Measurements from ENCODE around the gene VPS16. TPM values are rescaled to one million over a fixed set of nuclear protein-coding genes. Genes with fewer than 3 reads are reported as not detected.

Gene VPS16
- total RNA-seq, 1 experiment from 2014 or later, result 38.1 TPM

GRCh38 chr20:2880650-2881049, 40.1 kb downstream of the VPS16 start:
- BruUV-seq (replicated peaks), result no TSS peak
- Histone ChIP-seq H3K9me2 (ENCODE audit: insufficient read depth) (no peaks in the 10 kb centered on the region), H3K79me2 (ENCODE audit: insufficient read depth, low read length) (peaks cover 90% of the 10 kb centered on the region), H3K27ac (ENCODE audit: low read depth, low read length) (no peak overlapping the region), H3K9me3 (ENCODE audit: control insufficient read depth in 1 of 2, insufficient read depth in 1 of 2, low read depth in 1 of 2, low read length in 2 of 2) (no peaks in the 10 kb centered on the region), H3K4me2 (ENCODE audit: low read length) (no peak overlapping the region), H3K4me3 (replicated peaks in 1 of 2; ENCODE audit: low read depth in 1 of 2, low read length in 2 of 2) (no peak overlapping the region), H3K9ac (ENCODE audit: low read length) (no peak overlapping the region), H3K27me3 (ENCODE audit: insufficient read depth, low read length) (no peaks in the 10 kb centered on the region), H3K36me3 (ENCODE audit: control insufficient read depth in 1 of 2, insufficient read depth in 2 of 2, low read length in 2 of 2) (no peaks in the 10 kb centered on the region), H2AFZ (ENCODE audit: low read depth, low read length, poor library complexity, severe bottlenecking) (no peak overlapping the region), H4K20me1 (ENCODE audit: insufficient read depth) (peaks cover 12% of the 10 kb centered on the region; the same call in 1 of the 2 replicates), H3K4me1 (ENCODE audit: control insufficient read depth in 1 of 2, insufficient read depth in 2 of 2, low read length in 2 of 2) (no peaks in the 10 kb centered on the region)
- RAD21 ChIA-PET (ENCODE audit: low non-redundant PET in 1 of 2, low total read pairs in 2 of 2, uncharacterized antibody in 2 of 2, unreplicated experiment in 2 of 2), result no interaction called here
- DNase-seq (ENCODE audit: low read depth, low spot score) (no peak), ATAC-seq (no peak)
- CTCF ChIA-PET, result no interaction called here
- POLR2A ChIA-PET, result no interaction called here
- TF ChIP-seq REST (IDR thresholded peaks at IDR 0.05; ENCODE audit: low read depth) (no peak), SP1 (IDR thresholded peaks at IDR 0.05; ENCODE audit: low read depth) (no peak)
- intact Hi-C loops (cut with micrococcal nuclease), result no loop called here

- no TSS peak for BruUV-seq (replicated peaks)
- ChIA-PET RAD21 (ENCODE audit: low non-redundant PET in 1 of 2, low total read pairs in 2 of 2, uncharacterized antibody in 2 of 2, unreplicated experiment in 2 of 2) (no interaction called here), CTCF (no interaction called here), POLR2A (interaction anchor here (0.7 kb wide), 1 partner anchor 28 kb away, joined by 3 read pairs; no protein-coding TSS in a partner anchor)
- H3K9ac ChIP-seq (ENCODE audit: low read length), result no peak overlapping the region
- no peak for DNase-seq (ENCODE audit: low read depth, low spot score)
- intact Hi-C loops (cut with micrococcal nuclease), result no loop called here
- no peaks in the 10 kb centered on the region for H3K9me3 ChIP-seq (ENCODE audit: control insufficient read depth in 1 of 2, insufficient read depth in 1 of 2, low read depth in 1 of 2, low read length in 2 of 2)
- H3K36me3 ChIP-seq (ENCODE audit: control insufficient read depth in 1 of 2, insufficient read depth in 2 of 2, low read length in 2 of 2), result no peaks in the 10 kb centered on the region
- no peaks in the 10 kb centered on the region for H3K27me3 ChIP-seq (ENCODE audit: insufficient read depth, low read length)
- H3K4me2 ChIP-seq (ENCODE audit: low read length), result no peak overlapping the region
- H4K20me1 ChIP-seq (ENCODE audit: insufficient read depth), result 0 out of 2 replicates have a peak, but pooled peaks cover 4% of the 10 kb centered on the region
- H3K79me2 ChIP-seq (ENCODE audit: insufficient read depth, low read length), result peaks cover 86% of the 10 kb centered on the region
- no peak for ATAC-seq
- no peak overlapping the region for H2AFZ ChIP-seq (ENCODE audit: low read depth, low read length, poor library complexity, severe bottlenecking)
- no peaks in the 10 kb centered on the region for H3K4me1 ChIP-seq (ENCODE audit: control insufficient read depth in 1 of 2, insufficient read depth in 2 of 2, low read length in 2 of 2)
- H3K27ac ChIP-seq (ENCODE audit: low read depth, low read length), result no peak overlapping the region
- H3K4me3 ChIP-seq (replicated peaks in 1 of 2; ENCODE audit: low read depth in 1 of 2, low read length in 2 of 2), result no peak overlapping the region
- no peaks in the 10 kb centered on the region for H3K9me2 ChIP-seq (ENCODE audit: insufficient read depth)
- TF ChIP-seq TCF7L2 (IDR thresholded peaks at IDR 0.05; ENCODE audit: borderline replicate concordance, extremely low read depth, insufficient read depth, insufficient read length) (no peak), RAD21 (IDR thresholded peaks at IDR 0.05; ENCODE audit: low read depth) (no peak), EGR1 (IDR thresholded peaks at IDR 0.05; ENCODE audit: low read depth) (no peak), ZNF274 (IDR thresholded peaks at IDR 0.05; ENCODE audit: low read depth, low read length) (no peak), CTCF (IDR thresholded peaks at IDR 0.05 in 2 of 3, conservative IDR thresholded peaks at IDR 0.05 in 1 of 3; ENCODE audit: borderline replicate concordance in 1 of 3, insufficient read depth in 1 of 3, low read depth in 2 of 3, low read length in 2 of 3) (no peak), YY1 (IDR thresholded peaks at IDR 0.05; ENCODE audit: extremely low read depth, insufficient replicate concordance, low read depth, low read length) (no peak), MAX (IDR thresholded peaks at IDR 0.05) (no peak), EZH2 (IDR thresholded peaks at IDR 0.05) (no peak), POLR2AphosphoS5 (IDR thresholded peaks at IDR 0.05; ENCODE audit: low read depth, low read length) (no peak), SRF (IDR thresholded peaks at IDR 0.05; ENCODE audit: low read depth) (no peak)
Observed at GRCh38 chr20:2883726-2884637, 43.4 kb downstream of the VPS16 start.
